Endothelial cell of umbilical vein (primary cell): ENCODE data around the gene ITPR2. TPM values are rescaled to one million over a fixed set of nuclear protein-coding genes. Genes with fewer than 3 reads are reported as not detected.

ENCODE experiments used
- BruUV-seq: library from RNA; stranded (reverse); fragments of 400-500 nt; replicated peaks from 2 replicates; lab custom pipeline; 2021; lab: Mats Ljungman, UMichigan
- CTCF ChIA-PET: fragments of 300-600, 350-600 bp; sonication (Branson Sonifier 250); formaldehyde crosslinking; loops from one replicate; lab custom pipeline; 2021; ENCODE audit warnings: antibody characterized with exemption, inconsistent platforms; lab: Charles Lee
- POLR2A ChIA-PET: fragments of 300-600, 350-600 bp; sonication (Branson Sonifier 250); formaldehyde crosslinking; loops from one replicate; lab custom pipeline; 2021; ENCODE audit warnings: antibody characterized with exemption, inconsistent platforms; lab: Charles Lee
- DNase-seq: peaks from one replicate; pipeline ENCODE4 v3.0.0-alpha.2; 2011; ENCODE audit warnings: low read depth, low spot score
- FAIRE-seq: peaks from 2 replicates; lab custom pipeline; 2011; peaks lifted over from hg19 to GRCh38; lab: Jason Lieb, UNC
- H2AFZ ChIP-seq: 2 replicates; pipeline ENCODE4 v1.6.0; 2012; ENCODE audit warnings: low read depth, low read length, control low read depth, inconsistent platforms
- H3K27ac ChIP-seq: 2 replicates; pipeline ENCODE4 v1.5.1; 2011; ENCODE audit warnings: low read depth, mild to moderate bottlenecking, control low read depth, low read length, moderate library complexity; ENCODE audit not compliant: insufficient read depth
- H3K27me3 ChIP-seq, 2 experiments: 2 replicates each; pipeline versions ENCODE4 v1.6.0 to v1.6.1; 2011; ENCODE audit warnings: low read length in 2 of 2, mixed read lengths in 1 of 2; ENCODE audit not compliant: control insufficient read depth in 2 of 2, insufficient read depth in 2 of 2
- H3K36me3 ChIP-seq, 2 experiments: 2 replicates in 1 of 2; 3 replicates in 1 of 2; pipeline ENCODE4 v1.5.1; 2011; ENCODE audit warnings: low read length in 2 of 2, mild to moderate bottlenecking in 1 of 2, moderate library complexity in 1 of 2; ENCODE audit not compliant: control insufficient read depth in 2 of 2, insufficient read depth in 2 of 2; ENCODE audit errors: extremely low read depth in 1 of 2
- H3K4me1 ChIP-seq: 3 replicates; pipeline ENCODE4 v1.5.1; 2011; ENCODE audit warnings: mild to moderate bottlenecking, low read length; ENCODE audit not compliant: control insufficient read depth, insufficient read depth; ENCODE audit errors: extremely low read depth
- H3K4me2 ChIP-seq: 2 replicates; pipeline ENCODE4 v1.6.1; 2011; ENCODE audit warnings: low read length, control low read depth, mixed read lengths; ENCODE audit not compliant: insufficient read depth
- H3K4me3 ChIP-seq, 3 experiments: fragments of 200-600 bp in 1 of 3; sonication (generic), shearing (Covaris generic) in 1 of 3; replicated peaks in 1 of 3; 2 replicates each; pipeline ENCODE4 v1.5.1; 2011 to 2016; ENCODE audit warnings: control low read depth in 3 of 3, low read length in 3 of 3, mild to moderate bottlenecking in 2 of 3, inconsistent platforms in 1 of 3, low read depth in 1 of 3, moderate library complexity in 1 of 3; ENCODE audit not compliant: insufficient read depth in 1 of 3
- H3K79me2 ChIP-seq: 2 replicates; pipeline ENCODE4 v1.6.0; 2012; ENCODE audit warnings: low read length, inconsistent platforms; ENCODE audit not compliant: control insufficient read depth, insufficient read depth
- H3K9ac ChIP-seq: replicated peaks from 2 replicates; pipeline ENCODE3; 2011; ENCODE audit warnings: low read length, control low read depth; ENCODE audit not compliant: insufficient read depth; ENCODE audit errors: extremely low read depth
- H3K9me1 ChIP-seq: replicated peaks from 3 replicates; pipeline ENCODE4 v1.6.0; 2011; ENCODE audit warnings: mild to moderate bottlenecking, low read length; ENCODE audit not compliant: control insufficient read depth, insufficient read depth; ENCODE audit errors: extremely low read depth
- H3K9me3 ChIP-seq: replicated peaks from 2 replicates; pipeline ENCODE4 v1.5.1; 2012; ENCODE audit warnings: low read length, inconsistent platforms; ENCODE audit not compliant: control insufficient read depth, insufficient read depth
- H4K20me1 ChIP-seq: replicated peaks from 2 replicates; pipeline ENCODE3; 2011; ENCODE audit warnings: mild to moderate bottlenecking, low read length; ENCODE audit not compliant: control insufficient read depth, insufficient read depth; ENCODE audit errors: extremely low read depth
- EZH2 ChIP-seq: IDR thresholded peaks from 2 replicates; pipeline ENCODE4 v1.6.1; 2012; ENCODE audit warnings: borderline replicate concordance, low read depth, mild to moderate bottlenecking, moderate library complexity, low read length, inconsistent platforms; ENCODE audit not compliant: severe bottlenecking
- FOS ChIP-seq: IDR thresholded peaks from 2 replicates; pipeline ENCODE4 v1.6.1; 2011; ENCODE audit warnings: mild to moderate bottlenecking, low read length, moderate library complexity, borderline replicate concordance; ENCODE audit not compliant: insufficient read depth
- GATA2 ChIP-seq: IDR thresholded peaks from 2 replicates; pipeline ENCODE4 v1.7.0; 2011; ENCODE audit warnings: low read depth, mild to moderate bottlenecking, moderate library complexity, mixed read lengths, low read length; ENCODE audit not compliant: insufficient read length, insufficient read depth
- JUN ChIP-seq: IDR thresholded peaks from 2 replicates; pipeline ENCODE4 v1.6.1; 2011; ENCODE audit warnings: borderline replicate concordance, low read depth; ENCODE audit not compliant: insufficient read length, insufficient read depth
- MYC ChIP-seq: IDR thresholded peaks from one replicate; pipeline ENCODE4 v1.6.1; 2011; ENCODE audit warnings: mild to moderate bottlenecking, low read depth, low read length
- POLR2A ChIP-seq: IDR thresholded peaks from 2 replicates; pipeline ENCODE4 v1.6.1; 2012; ENCODE audit warnings: low read depth, mild to moderate bottlenecking, control low read depth, low read length
- POLR2AphosphoS5 ChIP-seq: IDR thresholded peaks from 2 replicates; pipeline ENCODE4 v1.6.1; 2012; ENCODE audit warnings: low read depth, mild to moderate bottlenecking, control low read depth, low read length, moderate library complexity; ENCODE audit not compliant: insufficient read depth
- dilution Hi-C: fragments of 300-500 bp; cut with MboI; formaldehyde crosslinking; loops from one replicate; pipeline ENCODE4 v1.15.0; 2019; ENCODE audit warnings: low sequenced_read_pairs; ENCODE audit not compliant: extremely low pct_ligation_motif_present
- intact Hi-C: fragments of 100-400 bp; cut with micrococcal nuclease; formaldehyde crosslinking; loops from one replicate; pipeline ENCODE4 v1.10.0; 2022
- polyA plus RNA-seq, 4 experiments: library from polyadenylated mRNA; depleted of rRNA in 3 of 4; stranded (reverse) in 3 of 4; unstranded in 1 of 4; fragments of >200 nt; gene quantifications; 2 replicates each; pipeline versions ENCODE4 v1.2.1 to v1.2.3, GENCODE V29; 2011 to 2012; ENCODE audit warnings: missing spikeins in 1 of 4
- total RNA-seq: library from RNA; stranded (reverse); gene quantifications from 2 replicates; pipeline ENCODE4 v1.2.3, GENCODE V29; 2021
- TF ChIP-seq, protein P1 (sequence below): IDR thresholded peaks from 2 replicates; pipeline ENCODE4 v1.6.1; 2011; ENCODE audit not compliant: insufficient read depth, insufficient read length
- TF ChIP-seq, protein P2 (sequence below), 2 donors: IDR thresholded peaks; 1 replicate in 1 of 2; 2 replicates in 1 of 2; pipeline ENCODE4 v1.5.1; 2011; ENCODE audit warnings: low read length in 2 of 2, mild to moderate bottlenecking in 2 of 2, moderate library complexity in 2 of 2, control low read depth in 1 of 2, inconsistent platforms in 1 of 2, low read depth in 1 of 2; ENCODE audit not compliant: insufficient read depth in 1 of 2; ENCODE audit errors: extremely low read depth in 1 of 2

Gene ITPR2
- total and polyA plus RNA-seq, 2 donors (not counting 3 experiments of a cell fraction or from before 2014, with no cell fraction given) = 16.2 to 86.8 TPM

DNA sequence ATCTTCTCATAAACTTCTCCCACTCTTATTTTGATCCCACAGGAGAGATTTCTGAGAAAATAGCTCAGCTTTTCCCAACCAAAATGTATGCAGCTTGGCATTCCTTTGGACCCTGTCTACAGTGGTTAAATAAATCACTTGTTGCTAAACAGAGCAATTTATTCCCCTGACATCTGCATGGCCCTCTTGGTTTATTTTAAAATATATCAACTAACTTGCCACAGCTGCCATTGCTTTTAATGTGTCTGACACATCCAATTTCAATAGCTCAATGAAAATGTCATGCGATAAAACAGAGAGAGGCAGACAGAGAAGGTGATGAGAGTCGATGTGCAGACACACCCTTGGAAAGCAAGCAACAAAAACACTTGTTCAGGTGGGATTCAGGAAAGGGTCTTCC lies 509.3 kb downstream of the ITPR2 start:
- Histone ChIP-seq H3K27ac (no peak overlapping the region), H3K27me3 (no peaks in the 10 kb centered on the region), H3K36me3 (no peaks in the 10 kb centered on the region), H3K9ac (no peak overlapping the region), H3K9me1 (no peaks in the 10 kb centered on the region), H3K4me3 (no peak overlapping the region), H3K4me1 (peaks cover 4% of the 10 kb centered on the region), H3K4me2 (no peak overlapping the region), H2AFZ (no peak overlapping the region), H4K20me1 (no peaks in the 10 kb centered on the region), H3K9me3 (no peaks in the 10 kb centered on the region), H3K79me2 (no peaks in the 10 kb centered on the region)
- no peak for FAIRE-seq
- CTCF ChIA-PET = interaction anchor here (1.3 kb wide), 2 partner anchors 8 to 17 kb away, joined by 3 read pairs; no protein-coding TSS in a partner anchor
- dilution Hi-C loops = no loop called here
- no TSS peak for BruUV-seq
- no peak for DNase-seq
- intact Hi-C loops = no loop called here
- TF ChIP-seq JUN = no peak
- TF ChIP-seq, protein P1, sequence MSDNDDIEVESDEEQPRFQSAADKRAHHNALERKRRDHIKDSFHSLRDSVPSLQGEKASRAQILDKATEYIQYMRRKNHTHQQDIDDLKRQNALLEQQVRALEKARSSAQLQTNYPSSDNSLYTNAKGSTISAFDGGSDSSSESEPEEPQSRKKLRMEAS = no peak
- TF ChIP-seq, protein P2, sequence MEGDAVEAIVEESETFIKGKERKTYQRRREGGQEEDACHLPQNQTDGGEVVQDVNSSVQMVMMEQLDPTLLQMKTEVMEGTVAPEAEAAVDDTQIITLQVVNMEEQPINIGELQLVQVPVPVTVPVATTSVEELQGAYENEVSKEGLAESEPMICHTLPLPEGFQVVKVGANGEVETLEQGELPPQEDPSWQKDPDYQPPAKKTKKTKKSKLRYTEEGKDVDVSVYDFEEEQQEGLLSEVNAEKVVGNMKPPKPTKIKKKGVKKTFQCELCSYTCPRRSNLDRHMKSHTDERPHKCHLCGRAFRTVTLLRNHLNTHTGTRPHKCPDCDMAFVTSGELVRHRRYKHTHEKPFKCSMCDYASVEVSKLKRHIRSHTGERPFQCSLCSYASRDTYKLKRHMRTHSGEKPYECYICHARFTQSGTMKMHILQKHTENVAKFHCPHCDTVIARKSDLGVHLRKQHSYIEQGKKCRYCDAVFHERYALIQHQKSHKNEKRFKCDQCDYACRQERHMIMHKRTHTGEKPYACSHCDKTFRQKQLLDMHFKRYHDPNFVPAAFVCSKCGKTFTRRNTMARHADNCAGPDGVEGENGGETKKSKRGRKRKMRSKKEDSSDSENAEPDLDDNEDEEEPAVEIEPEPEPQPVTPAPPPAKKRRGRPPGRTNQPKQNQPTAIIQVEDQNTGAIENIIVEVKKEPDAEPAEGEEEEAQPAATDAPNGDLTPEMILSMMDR (IDR thresholded peaks at IDR 0.05; ENCODE audit: extremely low read depth in 1 of 2, insufficient read depth in 1 of 2, low read depth in 1 of 2, low read length in 2 of 2) = no peak
- TF ChIP-seq MYC = no peak
- no peak for TF ChIP-seq GATA2
- no peak for TF ChIP-seq EZH2
- TF ChIP-seq POLR2AphosphoS5 = no peak
- no peak for TF ChIP-seq POLR2A
- no peak for TF ChIP-seq FOS
- POLR2A ChIA-PET = no interaction called here
